Brain microvascular endothelial cell (primary cell): ENCODE measurements around the gene ACSL1.

Experiments used
- DNase-seq: peaks from one replicate; pipeline ENCODE4 v3.0.0-alpha.2; 2020
- H3K27ac ChIP-seq: fragments of 250-450 bp; sonication (Bioruptor Pico); 2 replicates; pipeline ENCODE4 v1.5.1; 2020; ENCODE audit warnings: mild to moderate bottlenecking, moderate library complexity
- H3K27me3 ChIP-seq: fragments of 250-450 bp; sonication (Bioruptor Pico); replicated peaks from 2 replicates; pipeline ENCODE4 v1.5.1; 2020; ENCODE audit warnings: mild to moderate bottlenecking
- H3K36me3 ChIP-seq: fragments of 250-450 bp; sonication (Bioruptor Pico); replicated peaks from 2 replicates; pipeline ENCODE4 v1.5.1; 2020; ENCODE audit warnings: mild to moderate bottlenecking
- H3K4me3 ChIP-seq: 2 replicates; pipeline ENCODE4 v1.5.1; 2011; ENCODE audit warnings: low read depth, mild to moderate bottlenecking, control low read depth, low read length, moderate library complexity
- in situ Hi-C: cut with HindIII; loops from 2 replicates; pipeline ENCODE4 v1.10.0; 2017; ENCODE audit warnings: low sequenced_read_pairs, low pct_ligation_motif_present
- TF ChIP-seq, protein P1 (sequence below): IDR thresholded peaks from 2 replicates; pipeline ENCODE4 v1.5.1; 2011; ENCODE audit warnings: low read depth, mild to moderate bottlenecking, moderate library complexity, low read length, control low read depth, inconsistent platforms; ENCODE audit errors: missing control alignments

ACSL1 gene

DNA sequence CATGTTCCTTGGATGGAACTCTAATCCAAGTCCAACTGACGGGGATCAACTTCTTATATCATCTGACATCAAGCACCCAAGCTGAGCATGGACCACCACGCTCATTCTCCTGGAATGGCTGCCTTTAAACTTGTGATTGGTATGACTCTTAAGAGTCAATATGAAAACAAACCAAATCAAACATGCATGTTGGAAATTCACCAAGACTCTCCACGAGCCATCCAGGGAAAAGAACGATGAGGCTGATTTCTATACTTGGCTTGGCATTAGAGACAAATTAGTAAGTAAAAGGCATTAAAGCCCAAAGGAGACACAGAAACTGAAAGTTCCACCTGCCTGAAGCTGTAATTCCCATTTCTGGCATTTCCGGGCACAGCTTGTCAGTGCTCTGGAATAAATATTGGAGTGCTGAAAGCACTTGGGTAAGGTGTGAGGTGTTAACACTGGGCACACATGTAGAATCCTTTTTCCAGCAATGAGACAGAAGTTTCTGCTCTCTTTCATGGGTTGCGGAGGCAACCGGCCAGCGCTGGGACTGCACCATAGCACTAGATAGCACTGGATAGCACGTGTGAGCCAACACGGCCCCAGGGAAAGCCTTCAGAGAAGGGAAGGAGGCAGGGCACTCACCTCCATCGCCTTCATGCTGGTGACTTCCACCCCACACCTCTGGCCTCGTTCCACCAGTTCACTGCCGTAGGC, 49.8 kb downstream of the ACSL1 start:
- no peaks in the 10 kb centered on the region for H3K36me3 ChIP-seq
- in situ Hi-C loops = no loop called here

GRCh38 chr4:184774152-184774551, 51.6 kb downstream of the ACSL1 start:
- TF ChIP-seq, protein P1, sequence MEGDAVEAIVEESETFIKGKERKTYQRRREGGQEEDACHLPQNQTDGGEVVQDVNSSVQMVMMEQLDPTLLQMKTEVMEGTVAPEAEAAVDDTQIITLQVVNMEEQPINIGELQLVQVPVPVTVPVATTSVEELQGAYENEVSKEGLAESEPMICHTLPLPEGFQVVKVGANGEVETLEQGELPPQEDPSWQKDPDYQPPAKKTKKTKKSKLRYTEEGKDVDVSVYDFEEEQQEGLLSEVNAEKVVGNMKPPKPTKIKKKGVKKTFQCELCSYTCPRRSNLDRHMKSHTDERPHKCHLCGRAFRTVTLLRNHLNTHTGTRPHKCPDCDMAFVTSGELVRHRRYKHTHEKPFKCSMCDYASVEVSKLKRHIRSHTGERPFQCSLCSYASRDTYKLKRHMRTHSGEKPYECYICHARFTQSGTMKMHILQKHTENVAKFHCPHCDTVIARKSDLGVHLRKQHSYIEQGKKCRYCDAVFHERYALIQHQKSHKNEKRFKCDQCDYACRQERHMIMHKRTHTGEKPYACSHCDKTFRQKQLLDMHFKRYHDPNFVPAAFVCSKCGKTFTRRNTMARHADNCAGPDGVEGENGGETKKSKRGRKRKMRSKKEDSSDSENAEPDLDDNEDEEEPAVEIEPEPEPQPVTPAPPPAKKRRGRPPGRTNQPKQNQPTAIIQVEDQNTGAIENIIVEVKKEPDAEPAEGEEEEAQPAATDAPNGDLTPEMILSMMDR = no peak
- Histone ChIP-seq H3K27ac (no peak overlapping the region), H3K27me3 (no peaks in the 10 kb centered on the region), H3K4me3 (no peak overlapping the region), H3K36me3 (no peaks in the 10 kb centered on the region)
- no peak for DNase-seq
- in situ Hi-C loops = no loop called here

More for the DNA sequence above, 49.8 kb downstream of the ACSL1 start:
- H3K4me3 ChIP-seq = no peak overlapping the region
- H3K27ac ChIP-seq = no peak overlapping the region
- no peaks in the 10 kb centered on the region for H3K27me3 ChIP-seq
- no peak for DNase-seq
- TF ChIP-seq, protein P1 = no peak

GRCh38 chr4:184771416-184771815, 54.4 kb downstream of the ACSL1 start:
- in situ Hi-C loops = no loop called here
- H3K27ac ChIP-seq = no peak overlapping the region
- peaks cover 1% of the 10 kb centered on the region for H3K36me3 ChIP-seq
- no peak for DNase-seq
- no peak overlapping the region for H3K4me3 ChIP-seq
- no peaks in the 10 kb centered on the region for H3K27me3 ChIP-seq
- TF ChIP-seq, protein P1 = no peak

- Histone ChIP-seq H3K27me3 (no peaks in the 10 kb centered on the region), H3K27ac (no peak overlapping the region), H3K4me3 (no peak overlapping the region), H3K36me3 (peaks cover 3% of the 10 kb centered on the region)
- TF ChIP-seq, protein P1 = no peak
- DNase-seq = no peak
- in situ Hi-C loops = no loop called here
These were observed 56.5 kb downstream of the ACSL1 start for GRCh38 chr4:184769141-184769765.

GRCh38 chr4:184768296-184768695, 57.5 kb downstream of the ACSL1 start:
- H3K4me3 ChIP-seq = no peak overlapping the region
- in situ Hi-C loops = no loop called here
- H3K27ac ChIP-seq = no peak overlapping the region
- no peak for DNase-seq
- TF ChIP-seq, protein P1 = no peak
- H3K36me3 ChIP-seq = peaks cover 3% of the 10 kb centered on the region
- no peaks in the 10 kb centered on the region for H3K27me3 ChIP-seq
